HG03575 (cell line): ENCODE results near the gene REST.
"Not testable (repeated sequence)": the region's sequence is repeated elsewhere in the genome, so short reads cannot be mapped to it uniquely, and the experiment has no call there.

ENCODE experiments used
- ATAC-seq: cut with Tn5 transposase; IDR thresholded peaks from one replicate; pipeline ENCODE4 v1.9.1; 2021; ENCODE audit not compliant: unreplicated experiment, insufficient number of reproducible peaks, low FRiP score; ENCODE audit errors: extremely low read depth

The REST gene

DNA sequence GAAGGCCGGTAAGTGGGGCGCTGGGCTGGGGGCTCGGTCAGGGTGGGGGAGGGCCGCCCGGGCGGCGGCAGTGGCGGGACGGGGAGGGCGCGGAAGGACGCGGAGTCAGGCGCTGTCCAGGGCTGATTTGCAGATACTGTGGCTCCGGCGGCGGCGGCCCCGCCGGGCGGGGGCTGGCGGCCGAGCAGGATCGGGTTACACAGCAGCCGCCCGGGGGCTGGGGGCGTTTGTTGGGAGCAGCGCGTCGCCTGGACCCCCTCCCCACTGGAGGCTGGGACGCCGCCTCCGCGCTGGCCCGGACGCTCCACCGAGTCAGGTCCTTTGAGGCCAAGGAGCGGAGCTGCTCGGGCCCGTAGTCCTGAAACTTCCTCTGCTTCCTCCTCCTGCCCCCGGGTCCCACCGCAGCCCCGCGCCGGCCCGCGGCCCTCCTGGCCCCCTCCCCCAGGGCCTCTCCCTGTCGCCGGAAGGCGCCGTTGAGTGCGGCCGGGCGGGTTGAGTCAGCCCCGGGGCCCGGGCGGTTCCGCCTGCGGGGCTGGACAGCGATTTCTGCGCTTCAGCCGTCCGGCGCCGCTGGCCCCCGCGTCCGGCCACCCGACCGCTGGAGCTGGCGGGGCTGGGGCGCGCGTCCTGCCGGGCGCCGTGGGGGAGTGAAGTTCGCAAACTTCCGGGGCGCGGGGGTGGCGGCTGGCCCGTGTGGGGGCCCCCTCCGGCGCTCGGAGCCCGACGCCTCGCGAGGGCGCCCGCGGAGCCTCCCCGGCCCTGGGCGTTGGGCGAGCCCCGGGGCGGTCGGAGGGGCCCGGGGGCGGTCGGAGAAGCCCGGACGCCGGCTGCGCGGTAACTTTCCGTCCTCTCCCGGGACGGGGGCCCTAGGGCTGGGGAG, 746 bp downstream of the REST start:
- peak; percentile 25 for ATAC-seq

DNA sequence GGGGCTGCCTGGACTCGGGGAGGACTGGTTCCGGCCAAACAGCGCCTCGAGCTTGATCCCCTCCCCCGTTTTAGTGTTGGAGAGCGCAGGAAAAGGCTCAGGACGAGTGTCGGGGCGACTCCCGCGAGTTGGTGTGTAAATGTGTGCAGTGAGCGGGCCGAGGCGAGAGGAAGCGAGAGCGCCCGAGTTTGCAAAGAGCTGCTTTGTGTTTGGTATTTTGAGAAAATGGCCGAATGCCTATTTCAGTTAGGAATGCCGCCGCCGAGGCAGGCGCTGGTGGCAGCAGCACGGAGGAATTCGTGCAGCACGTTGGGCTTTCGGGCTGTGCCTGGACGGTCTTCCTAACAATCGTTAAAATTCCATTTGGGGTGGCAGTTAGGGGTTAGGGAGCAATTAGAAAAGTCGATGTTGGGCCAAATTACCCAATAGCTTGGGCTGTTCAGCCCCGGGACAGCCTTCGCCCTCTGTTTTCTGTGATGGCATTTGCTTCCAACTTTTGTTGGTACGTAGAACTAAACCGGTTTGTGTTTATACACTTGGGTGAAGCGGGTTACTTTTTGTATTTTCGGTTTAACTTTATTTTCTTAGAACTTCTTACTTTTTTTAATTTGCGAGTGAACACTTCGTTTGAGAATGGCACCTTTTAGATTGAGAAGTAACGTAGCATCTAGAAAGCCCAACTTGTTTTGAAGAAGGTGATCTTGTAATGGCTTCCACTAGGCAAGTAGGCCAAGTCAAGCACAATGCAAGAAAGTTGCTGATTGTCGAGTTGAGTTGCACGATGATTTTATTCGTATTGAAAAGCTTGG, 1.6 kb downstream of the REST start:
- no peak for ATAC-seq

DNA sequence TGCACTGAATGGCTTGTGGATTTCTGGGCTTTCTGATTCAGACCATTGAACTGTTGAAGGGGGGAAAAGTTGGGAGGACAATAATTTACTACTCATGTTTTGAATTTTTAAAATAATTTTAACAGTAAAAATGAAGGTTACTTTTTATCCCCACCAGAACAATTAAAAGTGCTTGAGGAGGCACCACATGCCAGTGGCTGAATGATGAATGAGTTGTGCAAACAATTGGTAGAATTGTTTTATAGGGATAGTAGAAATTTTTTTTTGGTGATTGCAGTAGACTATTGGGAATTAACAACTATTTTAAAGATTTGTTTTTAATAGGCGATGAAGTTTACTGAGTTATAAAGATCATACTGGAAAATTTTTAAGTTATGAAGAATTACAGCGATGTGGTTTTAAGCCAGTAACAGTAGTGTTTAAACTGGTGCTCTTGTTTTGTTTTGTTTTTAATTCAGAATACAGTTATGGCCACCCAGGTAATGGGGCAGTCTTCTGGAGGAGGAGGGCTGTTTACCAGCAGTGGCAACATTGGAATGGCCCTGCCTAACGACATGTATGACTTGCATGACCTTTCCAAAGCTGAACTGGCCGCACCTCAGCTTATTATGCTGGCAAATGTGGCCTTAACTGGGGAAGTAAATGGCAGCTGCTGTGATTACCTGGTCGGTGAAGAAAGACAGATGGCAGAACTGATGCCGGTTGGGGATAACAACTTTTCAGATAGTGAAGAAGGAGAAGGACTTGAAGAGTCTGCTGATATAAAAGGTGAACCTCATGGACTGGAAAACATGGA, 2.7 kb downstream of the REST start:
- no peak for ATAC-seq

DNA sequence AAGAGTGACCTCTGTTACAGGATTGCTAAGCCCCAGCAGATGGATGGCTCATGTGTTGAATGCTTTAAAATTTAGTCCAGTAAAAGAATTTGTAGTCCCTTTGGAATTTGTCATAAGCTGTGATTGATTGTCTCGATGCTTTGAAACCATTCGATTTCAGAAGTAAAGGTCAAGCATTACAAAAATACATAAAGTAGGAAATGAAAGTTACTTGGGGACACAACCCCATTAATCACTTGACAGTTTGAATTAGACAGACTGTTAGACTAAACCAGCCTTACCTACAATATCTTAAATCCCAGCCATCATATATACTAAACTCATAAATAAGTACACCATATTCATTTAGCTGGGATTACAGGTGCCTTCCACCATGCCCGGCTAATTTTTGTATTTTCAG, 6.6 kb downstream of the REST start:
- no peak for ATAC-seq

DNA sequence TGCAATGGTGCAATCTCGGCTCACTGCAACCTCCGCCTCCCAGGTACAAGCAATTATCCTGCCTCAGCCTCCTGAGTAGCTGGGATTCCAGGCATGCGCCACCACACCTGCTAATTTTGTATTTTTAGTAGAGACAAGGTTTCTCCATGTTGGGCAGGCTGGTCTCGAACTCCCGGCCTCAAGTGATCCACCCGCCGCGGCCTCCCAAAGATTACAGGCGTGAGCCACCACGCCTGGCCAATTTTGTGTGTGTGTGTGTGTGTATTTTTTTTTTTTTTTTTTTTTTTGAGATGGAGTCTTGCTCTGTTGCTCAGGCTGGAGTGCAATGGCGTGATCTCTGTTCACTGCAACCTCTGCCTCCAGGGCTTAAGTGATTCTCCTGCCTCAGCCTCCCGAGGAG, 7.3 kb downstream of the REST start:
- not testable (repeated sequence) for ATAC-seq

DNA sequence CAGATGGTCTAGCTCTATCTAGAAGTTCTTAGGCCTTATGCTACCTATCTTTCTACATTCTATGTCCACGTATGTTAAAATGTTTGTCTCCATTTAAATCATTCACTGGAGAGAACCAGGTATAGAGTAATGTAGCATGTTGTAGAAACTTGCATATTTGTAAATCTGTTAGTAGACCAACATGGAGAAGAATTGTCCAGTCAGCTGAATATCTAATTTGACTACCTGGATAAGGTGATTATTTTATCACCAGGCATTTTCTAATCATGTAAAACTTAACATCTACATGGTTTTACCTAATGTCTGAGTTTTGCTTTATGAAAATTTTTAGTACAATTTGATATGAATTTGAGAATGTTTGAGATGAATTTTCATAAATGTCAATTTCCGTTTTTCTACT, 19.5 kb downstream of the REST start:
- ATAC-seq, result no peak

DNA sequence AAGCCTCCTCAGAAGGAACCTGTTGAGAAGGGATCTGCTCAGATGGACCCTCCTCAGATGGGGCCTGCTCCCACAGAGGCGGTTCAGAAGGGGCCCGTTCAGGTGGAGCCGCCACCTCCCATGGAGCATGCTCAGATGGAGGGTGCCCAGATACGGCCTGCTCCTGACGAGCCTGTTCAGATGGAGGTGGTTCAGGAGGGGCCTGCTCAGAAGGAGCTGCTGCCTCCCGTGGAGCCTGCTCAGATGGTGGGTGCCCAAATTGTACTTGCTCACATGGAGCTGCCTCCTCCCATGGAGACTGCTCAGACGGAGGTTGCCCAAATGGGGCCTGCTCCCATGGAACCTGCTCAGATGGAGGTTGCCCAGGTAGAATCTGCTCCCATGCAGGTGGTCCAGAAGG, 22.9 kb downstream of the REST start:
- no peak for ATAC-seq

DNA sequence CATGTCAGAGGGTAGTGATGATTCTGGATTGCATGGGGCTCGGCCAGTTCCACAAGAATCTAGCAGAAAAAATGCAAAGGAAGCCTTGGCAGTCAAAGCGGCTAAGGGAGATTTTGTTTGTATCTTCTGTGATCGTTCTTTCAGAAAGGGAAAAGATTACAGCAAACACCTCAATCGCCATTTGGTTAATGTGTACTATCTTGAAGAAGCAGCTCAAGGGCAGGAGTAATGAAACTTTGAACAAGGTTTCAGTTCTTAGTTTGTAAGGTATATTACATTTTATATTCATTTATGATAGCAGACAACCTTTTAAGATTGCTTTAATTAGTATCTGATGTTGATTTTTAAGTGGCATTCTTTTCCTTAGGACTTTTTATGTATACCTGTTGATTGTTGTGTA, 24.2 kb downstream of the REST start:
- no peak for ATAC-seq

DNA sequence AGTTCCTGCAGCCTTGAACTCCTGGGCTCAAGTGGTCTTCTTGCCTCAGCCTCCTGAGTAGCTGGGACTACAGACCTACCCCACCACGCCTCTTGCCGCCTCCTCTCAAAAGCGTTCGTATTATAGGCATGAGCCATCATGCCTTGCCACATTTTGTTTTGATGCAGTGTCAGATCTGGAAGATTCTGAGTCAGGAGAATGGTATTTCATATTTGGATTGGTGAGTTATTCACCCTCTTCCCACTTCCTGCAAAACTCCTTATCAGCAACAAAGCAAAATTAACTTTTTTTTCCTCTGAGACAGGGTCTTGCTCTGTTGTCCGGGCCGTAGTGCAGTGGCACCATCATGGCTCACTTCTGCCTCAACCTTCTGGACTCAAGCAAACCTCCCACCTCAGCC, 29.6 kb downstream of the REST start:
- ATAC-seq, result no peak

DNA sequence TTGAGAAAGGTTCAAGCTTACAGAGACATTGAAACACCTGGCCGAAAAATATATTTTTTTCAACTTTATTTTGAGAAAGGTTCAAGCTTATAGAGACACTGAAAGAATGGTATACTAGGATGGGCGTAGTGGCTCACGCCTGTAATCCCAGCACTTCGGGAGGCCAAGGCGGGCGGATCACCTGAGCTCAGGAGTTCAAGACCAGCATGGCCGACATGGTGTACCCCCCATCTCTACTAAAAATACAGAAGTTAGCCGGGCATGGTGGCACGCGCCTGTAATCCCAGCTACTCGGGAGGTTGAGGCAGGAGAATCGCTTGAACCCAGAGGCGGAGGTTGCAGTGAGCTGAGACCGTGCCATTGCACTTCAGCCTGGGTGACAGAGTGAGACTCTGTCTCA, 32.1 kb downstream of the REST start:
- not testable (repeated sequence) for ATAC-seq

DNA sequence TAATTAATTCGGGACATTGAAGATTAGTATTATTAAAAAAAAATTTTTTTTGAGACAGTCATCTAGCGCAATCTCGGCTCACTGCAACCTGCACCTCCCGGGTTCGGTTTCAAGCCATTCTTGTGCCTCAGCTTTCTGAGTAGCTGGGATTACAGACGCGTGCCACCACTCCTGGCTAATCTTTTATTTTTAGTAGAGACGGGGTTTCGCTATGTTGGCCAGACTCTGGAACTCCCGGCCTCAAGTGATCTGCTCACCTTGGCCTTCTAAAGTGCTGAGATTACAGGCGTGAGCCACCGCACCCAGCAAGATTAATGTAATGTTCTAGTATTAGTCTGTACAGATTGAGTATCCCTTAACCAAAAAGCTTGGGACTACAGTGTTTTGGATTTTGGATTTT, 32.7 kb downstream of the REST start:
- no peak for ATAC-seq

DNA sequence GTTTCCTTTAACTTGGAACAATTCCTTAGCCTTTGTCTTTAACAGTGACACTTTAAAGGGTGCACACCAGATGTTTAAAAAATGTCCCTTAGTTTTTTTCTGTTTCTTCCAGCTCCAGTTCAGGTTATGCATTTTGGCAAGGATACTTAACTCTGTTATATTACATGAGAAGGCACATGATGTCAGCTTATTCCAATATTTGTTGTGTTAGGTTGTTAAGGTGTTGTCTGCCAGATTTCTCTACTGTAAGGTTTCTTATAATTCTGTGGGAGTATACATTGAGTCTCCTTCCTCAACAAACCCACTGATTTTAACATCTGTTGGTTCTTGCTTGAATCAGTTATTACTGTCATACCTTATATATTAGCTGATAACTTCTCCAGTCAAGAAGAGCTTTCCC, 33.3 kb downstream of the REST start:
- no peak for ATAC-seq

DNA sequence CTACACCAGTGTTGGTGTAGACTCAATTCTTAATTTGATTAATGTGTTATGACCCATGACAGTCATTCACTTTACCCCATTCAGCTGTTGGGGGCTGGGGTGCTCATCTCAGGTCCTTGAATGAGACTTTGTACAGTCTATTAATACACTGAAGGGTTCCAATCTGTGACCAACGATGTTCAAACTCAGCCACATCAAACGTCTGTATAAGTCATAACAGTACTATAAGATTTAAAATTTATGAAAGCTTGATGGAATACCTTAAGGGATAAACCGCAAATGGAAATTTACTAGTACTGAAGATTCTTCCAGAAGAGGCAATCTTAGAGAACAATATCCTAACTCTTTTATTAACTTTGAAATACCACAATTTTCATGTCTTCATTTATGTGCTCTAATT, 33.7 kb downstream of the REST start:
- no peak for ATAC-seq

DNA sequence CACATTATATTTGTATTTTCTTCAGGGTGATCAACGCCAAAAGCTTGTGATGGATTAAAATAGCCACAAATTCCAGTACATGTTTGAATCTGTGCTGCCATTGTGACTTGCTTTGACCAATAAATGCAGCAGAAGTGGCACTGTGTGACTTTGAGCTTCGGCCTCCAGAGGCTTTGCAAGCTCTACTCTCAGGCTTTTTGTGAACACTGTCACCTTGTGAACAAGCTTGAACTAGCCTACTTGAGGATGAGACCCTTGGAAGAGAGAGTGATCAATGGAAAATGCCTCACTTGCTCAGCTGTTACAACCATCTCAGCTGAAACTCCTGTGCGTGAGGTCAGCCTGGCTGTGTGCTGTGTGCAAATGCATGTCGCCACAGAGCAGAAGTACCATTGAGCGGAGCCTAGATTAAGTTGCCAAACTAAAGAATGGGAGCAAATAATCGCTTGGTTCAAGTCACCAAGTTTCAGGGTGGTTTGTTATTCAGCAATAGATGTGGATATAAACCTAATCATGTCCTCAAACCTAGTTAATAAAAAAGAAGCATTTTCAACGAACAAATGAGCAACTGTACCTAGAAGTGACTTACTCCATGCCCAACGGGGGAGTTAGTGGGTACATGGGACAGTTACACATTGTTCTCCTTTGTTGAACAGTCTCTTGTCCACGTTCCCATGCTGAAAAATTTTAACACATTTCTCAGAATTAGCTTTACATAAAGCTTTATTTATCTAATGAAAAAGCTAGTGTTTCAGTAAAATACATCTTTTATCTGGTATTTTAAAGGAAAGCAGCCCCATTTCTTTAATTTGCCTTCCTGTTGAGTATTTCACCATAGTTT, 46.2 kb downstream of the REST start:
- ATAC-seq, result no peak

DNA sequence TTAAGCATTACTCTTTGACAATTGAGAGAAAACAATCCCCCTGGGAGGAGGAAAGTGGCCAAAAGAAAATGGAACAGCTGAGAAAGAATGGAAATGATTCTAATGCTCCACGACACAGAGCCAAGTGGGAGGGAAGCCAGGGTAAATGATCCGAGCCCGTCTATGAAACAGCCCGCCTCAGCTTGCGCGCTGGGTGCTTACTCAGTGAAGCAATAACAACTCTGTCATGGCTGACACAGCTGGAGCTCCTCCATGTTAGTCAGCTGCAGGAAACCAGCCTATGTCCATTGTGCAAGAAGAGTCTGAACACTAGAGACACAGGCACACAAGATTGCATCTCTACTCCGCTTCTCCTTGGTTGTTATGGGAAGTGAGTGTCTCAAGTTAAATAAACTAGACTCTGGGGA, 50.4 kb downstream of the REST start:
- ATAC-seq, result no peak

DNA sequence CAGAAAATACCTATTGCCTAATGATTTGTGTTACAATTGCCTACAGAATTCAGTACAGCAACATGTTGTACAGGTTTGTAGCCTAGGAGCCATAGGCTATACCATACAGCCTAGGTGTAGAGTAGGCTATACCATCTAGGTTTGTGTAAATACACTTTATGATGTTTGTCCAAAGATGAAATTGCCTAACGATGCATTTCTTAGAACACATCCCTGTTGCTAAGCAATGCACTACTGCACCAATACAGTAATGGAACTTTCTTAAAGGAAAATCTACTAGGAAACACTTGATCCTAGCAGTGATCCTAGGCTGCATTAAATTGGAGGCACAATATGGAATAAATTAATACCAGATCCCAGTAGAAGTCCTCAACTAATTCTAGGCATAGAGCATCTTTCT, 51.4 kb downstream of the REST start:
- no peak for ATAC-seq

DNA sequence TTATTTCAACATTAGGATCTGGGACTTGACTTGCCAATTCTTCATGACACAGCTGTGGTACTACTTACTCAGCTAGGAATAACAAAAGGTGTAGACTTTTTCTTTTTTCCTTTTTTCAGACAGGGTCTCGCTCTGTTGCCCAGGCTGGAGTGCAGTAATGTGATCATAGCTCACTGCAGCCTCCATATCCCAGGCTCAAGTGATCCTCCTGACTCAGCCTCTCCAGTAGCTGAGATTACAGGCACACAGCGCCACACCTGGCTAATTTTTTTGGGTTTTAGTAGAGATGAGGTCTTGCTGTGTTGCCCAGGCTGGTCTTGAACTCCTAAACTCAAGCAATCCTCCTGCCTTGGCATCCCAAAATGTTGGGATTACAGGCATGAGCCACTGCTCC, 53.4 kb downstream of the REST start:
- ATAC-seq, result no peak

DNA sequence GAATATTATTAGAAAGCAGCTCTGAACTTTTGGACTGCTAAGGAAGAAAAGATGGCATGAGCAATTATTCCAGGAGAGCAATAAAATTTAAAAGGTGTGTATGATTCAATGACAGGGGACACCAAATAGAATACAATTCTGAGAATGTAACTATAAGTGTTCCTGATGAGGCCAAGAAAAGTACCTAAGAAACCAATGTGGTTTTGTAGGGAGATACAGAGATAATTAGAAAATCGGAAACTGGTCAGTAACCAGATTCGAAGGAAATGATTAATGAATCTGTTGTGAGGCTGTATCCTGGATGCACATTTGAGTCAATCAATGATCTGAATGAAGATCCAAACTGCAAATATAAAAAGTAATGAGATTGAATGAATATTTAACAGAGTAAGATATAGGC, 63.7 kb downstream of the REST start:
- ATAC-seq, result no peak

DNA sequence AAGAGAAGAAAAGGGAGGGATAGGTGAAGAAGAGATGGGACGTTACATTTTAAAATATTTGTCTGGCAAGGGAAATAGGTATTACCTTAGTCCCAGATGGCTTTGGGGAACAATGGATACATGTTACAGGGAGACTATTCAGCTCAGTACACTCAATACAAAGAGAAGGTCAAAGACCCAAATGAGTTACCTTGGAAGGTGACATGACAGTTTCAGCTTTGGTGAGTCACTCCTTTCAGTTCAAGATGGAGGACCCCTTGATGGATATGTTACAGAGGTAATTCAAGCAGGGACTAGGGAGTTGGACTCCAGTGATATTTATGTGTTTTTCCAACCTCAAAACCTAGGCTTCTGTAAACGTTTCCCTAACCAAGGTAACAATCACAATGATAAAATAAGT, 64.7 kb downstream of the REST start:
- no peak for ATAC-seq
